NCI-H526 treated with DMSO at 0.1 percent for 48 hours (cell line): Measurements from ENCODE around the gene LRRC8D.

Source experiments
- DNase-seq: peaks from one replicate; lab custom pipeline; 2025; lab: John Stamatoyannopoulos, UW

Gene LRRC8D

GRCh38 chr1:89807983-89808382 lies 12.8 kb upstream of the LRRC8D start:
- no peak for DNase-seq

- DNase-seq = no peak
Measured at GRCh38 chr1:89808441-89809117, 12.3 kb upstream of the LRRC8D start.

DNA sequence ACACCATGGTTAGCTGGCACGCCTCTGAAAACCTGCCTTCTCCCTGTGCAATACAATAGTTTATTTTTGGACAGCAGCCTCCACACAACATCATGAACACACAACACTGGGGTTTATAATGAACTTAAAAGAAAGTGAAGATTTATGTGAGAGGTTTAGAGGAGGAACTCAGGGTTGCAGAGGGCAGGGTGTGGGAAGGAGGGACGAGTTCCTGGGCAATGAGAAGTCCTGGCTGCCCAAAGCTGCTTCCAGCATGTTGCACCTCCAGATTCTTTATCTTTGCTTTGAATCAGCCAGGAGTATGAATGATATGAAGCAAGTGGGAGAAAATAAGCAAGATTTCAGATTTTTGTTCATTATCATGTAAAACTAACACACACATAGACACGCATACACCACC lies 11.3 kb upstream of the LRRC8D start:
- no peak for DNase-seq

- DNase-seq = no peak
Measured at GRCh38 chr1:89810302-89810701, 10.5 kb upstream of the LRRC8D start.

DNA sequence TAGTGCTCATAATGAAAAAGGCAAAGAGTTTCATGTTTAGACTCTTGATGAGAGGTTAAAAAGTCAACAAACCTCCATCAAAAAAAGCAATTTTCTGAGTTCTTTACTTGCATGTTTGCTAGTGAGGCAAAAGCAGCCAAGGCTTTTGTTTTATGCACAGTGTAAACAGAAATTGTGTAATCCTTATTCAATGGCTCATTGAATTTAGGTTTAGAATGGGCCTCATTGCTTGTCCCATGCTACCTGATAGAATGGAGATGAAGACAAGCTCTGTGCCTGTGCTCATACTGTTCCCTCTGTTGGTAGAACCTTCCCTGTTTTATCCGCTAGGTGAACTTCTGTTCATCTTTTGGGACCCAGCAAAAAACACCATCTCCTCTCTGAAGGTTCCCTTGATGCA lies 10.0 kb upstream of the LRRC8D start:
- DNase-seq = no peak

- no peak for DNase-seq
Measured at GRCh38 chr1:89812992-89813391, 7.8 kb upstream of the LRRC8D start.

DNA sequence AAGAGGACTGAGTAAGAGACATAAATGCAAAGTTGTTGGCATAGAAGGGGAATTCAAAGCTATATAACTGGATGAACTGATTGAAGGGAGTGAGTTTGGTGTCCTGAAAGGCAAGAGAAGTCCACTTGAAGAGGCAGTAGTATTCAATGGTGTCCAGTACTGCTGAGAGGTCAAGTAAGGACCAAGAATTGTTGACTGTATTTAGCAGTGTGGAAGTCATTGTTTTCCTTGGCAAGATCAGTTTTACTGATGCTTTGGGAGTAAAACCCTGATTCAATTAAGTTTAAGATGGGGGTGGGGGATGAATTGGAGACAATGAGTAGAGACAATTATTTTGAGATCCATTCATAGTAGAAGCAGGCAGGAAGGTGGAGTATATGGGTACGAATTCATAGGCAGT lies 5.8 kb upstream of the LRRC8D start:
- DNase-seq = no peak

GRCh38 chr1:89815611-89816010 lies 5.2 kb upstream of the LRRC8D start:
- DNase-seq = no peak

DNA sequence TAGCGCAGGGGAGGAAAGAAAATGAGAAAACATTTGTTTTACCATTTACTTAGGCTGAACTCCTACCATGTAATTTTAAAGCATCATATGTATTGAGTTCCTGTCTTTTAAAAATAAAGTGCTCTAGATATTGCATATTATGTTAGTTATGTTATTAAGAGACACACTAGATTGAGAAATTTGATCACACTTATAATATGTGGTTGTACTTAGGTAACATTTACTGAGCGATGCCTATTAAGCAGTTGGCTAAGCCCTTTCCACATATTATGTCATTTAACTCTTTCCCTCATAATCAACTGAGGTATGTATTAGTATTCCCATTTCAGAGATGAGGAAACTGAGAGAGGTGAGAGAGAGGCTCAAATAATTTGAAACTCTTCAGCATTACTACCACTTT lies 4.5 kb upstream of the LRRC8D start:
- DNase-seq = no peak

DNA sequence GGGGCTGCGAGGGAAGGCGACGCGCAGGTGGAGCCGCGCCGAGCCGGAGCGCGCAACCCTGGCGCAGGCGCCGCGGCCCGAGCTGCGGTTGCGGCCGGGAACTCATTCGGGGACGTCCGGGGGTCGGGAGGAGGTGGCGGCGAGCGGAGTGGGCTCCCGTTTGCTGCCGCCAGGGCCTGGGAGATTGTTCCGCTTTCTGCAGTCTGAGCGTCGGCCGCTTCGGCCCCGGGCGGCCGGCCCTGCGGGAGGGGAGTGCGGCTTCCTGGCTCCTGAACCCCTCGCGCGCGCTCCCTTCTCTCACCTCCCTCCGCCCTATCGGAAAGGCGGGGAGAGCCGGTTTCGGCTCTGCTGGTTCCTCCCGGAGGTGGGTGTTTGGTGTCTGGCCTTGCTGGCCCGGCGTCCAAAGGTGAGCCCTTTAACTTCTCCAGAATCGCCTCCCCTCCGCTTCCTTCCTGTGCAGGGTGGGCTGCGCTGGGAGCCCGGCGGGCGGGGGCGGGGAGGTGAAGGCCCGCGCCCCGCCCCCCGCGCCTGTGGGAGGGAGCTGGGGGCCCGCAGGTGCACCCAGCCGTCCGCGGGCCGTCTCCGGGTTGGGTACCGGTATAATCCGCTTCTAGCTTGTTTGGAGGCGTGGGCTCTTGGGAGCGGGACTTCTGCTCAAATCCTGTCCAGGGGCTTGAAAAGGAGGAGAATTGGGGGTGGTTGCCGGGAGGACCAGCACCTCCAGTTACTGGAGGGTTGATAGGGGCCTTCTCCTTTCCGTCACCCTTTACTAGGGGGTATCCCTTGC lies 683 bp downstream of the LRRC8D start:
- DNase-seq = peak; percentile 76

DNA sequence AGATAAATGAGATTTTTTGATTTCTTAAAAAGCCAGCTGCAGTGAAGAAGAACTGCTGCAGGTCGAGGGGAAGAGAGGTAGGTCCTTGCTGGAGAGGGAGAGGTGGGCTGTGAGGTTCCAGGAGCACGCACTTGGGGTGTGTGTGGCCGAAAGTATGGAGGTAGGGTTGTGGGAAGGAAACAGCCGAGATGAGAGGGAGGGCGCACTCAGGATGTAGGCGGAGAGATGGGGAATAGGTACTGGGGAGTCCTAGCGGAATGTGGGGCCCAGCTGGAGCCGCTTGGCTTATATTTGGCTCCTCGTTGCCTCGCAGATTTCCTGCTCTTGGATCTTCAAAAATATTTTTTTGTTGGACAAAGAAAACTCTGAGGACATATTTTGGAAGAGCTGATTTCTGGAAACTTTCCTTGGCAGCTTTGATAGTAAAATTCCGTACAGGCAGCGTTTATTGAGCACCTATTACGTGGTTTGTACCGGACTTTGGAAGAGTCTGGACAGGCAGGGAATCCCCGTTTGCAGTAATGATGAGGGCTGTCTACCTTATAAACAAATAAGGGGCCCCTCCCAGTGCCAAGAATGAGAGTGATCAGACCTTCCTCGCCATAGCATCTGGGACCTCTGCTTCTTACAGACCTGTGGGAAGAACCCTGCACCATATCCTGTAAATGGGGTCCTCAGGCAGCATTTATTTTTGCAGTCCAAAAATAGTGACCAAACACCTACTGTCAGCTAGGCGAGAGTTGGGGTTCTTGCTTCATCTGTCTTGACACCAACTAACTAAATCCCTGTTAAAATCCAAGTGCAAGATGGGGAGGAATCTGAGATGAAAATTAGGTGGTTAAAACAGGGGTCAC lies 1.5 kb downstream of the LRRC8D start:
- DNase-seq = no peak

DNA sequence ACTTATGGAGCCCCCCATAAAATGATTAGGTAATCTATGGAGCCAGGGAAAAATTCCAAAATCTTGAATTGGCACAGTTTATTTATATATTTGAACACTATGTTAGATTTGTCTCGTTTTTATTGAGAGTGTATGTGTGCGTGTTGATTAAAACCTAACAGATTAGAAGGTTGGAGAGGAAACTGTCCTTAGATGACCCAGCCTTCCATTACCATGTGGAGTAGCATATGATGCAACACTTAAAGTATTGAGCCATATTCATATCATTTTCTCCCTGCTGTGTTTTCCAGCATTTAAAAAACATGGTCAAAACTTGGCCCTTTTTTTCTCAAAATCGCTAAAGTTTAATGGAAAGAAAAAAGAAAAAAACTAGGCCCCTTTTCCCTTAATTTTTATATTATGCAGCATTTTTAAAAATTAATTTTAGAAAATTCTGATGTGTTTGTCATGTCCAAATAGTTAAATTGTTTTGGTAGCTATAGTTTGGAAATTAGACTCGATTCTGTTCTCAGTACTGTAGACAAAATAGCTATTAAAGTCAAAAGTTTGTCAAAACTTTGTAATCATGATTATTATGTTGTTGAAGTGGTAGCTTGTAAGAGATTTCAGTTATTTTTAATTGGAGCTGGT lies 2.3 kb downstream of the LRRC8D start:
- no peak for DNase-seq

- DNase-seq = no peak
Measured at GRCh38 chr1:89823679-89824292, 3.0 kb downstream of the LRRC8D start.

DNA sequence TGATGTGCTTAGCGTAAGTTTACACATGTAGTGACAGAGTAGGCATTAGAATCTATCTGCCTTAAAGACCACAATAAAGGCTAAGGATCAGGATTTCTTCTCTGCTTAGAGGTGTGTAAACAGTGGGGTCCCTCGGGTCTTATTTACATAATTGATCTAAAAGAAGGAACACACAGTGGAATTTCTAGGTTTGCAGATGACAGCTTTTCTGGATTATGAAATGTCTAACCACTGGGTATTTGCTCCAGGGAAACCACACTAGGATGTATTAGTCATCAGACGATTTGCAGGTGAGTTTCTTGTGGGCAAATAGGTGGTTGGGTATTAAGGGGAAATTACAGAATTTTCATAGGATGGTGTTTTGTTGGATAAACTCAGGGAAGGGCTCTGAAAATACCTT lies 5.8 kb downstream of the LRRC8D start:
- DNase-seq = no peak

- no peak for DNase-seq
Measured at GRCh38 chr1:89827330-89827729, 6.5 kb downstream of the LRRC8D start.

DNA sequence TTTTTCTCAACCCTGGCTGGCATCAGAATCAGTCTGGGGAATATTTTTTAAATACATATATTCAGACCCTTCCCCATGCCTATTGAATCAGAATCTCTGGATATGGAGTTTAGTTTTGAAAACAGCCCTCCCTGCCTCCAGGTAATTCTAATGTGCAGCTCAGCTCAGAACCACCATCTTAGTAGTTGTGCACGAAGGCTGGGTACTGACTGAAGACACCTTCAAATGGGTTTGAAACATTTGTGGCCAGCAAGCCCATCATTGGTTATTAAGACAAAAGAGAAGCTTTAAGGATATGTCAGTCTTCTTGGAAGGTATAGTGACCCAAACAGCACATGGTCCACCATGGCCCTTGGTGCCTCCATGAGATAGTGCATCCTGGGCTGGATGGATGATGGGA lies 7.1 kb downstream of the LRRC8D start:
- no peak for DNase-seq

GRCh38 chr1:89829186-89829585 lies 8.4 kb downstream of the LRRC8D start:
- no peak for DNase-seq

GRCh38 chr1:89831462-89832120 lies 10.8 kb downstream of the LRRC8D start:
- no peak for DNase-seq

- no peak for DNase-seq
Measured at GRCh38 chr1:89832496-89833127, 11.8 kb downstream of the LRRC8D start.

- no peak for DNase-seq
Measured at GRCh38 chr1:89833183-89834082, 12.6 kb downstream of the LRRC8D start.
